ENCODE results near the gene CHRNB1.

The CHRNB1 gene

DNA sequence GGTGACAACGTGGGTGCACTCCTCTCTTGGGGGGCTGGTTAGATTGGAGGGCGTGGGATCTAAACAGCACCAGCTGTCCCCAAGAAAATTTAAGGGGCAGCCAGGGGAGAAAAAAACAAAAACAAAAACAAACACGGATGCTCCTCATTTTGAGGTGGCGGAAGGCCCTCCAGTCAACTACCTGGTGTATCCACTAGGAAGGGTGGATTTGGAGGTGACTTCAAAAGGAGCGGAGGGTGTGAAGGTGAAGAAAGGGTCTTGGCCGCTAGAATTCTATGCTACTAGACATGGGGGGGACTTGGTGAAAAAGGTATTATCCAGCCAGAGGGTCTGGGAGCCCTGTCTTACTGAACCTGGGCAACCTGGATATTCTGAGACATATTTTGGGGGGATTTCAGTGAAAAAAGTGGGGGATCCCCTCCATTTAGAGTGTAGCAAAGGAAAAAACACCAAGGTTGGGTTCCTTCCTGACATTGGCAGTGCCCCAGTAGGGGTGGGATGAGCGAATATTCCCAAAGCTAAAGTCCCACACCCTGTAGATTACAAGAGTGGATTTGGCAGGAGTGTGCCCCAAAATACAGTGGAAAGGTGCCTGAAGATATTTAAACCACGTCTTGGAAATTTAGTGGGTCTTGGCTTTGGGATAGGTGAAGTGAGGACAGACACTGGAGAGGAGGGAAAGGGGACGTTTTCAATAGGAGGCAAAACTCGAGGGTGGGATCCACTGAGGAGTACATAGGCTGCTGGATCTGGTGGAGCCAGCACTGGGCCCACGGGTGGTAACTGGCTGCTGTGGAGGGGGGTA is 6.0 kb upstream of the CHRNB1 start:
- no peak overlapping the region; the same call in 1 of the 2 replicates for H3K4me3 ChIP-seq (ENCODE audit: low read length)
- TF ChIP-seq ZNF274 (IDR thresholded peaks at IDR 0.05; ENCODE audit: low read depth, low read length), result no peak

DNA sequence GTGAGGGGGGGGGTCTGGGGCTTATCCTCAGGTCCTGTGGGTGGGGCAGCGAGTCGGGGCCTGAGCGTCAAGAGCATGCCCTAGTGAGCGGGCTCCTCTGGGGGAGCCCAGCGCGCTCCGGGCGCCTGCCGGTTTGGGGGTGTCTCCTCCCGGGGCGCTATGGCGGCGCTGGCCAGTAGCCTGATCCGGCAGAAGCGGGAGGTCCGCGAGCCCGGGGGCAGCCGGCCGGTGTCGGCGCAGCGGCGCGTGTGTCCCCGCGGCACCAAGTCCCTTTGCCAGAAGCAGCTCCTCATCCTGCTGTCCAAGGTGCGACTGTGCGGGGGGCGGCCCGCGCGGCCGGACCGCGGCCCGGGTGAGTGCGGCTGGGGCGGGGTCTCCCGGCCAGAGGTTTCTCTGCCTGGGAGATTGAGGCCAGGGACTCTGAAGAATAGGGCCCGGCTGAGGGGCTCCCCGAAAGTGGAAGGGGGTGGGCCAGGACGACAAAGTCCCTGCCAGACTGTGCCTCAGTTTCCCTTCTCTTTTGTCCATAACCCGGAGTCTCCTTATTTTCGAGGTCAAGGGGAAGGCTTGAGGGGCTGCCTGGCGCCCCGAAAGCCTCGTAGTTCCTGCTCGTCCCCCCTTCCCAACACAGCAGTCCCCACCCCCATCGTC is 5.3 kb upstream of the CHRNB1 start, which contains the start of gene FGF11:
Gene FGF11 (plus strand): TSS at position 51 of the 651 bp plus-strand sequence. CDS start 109 bp downstream, at position 160.
- peak within 1 kb of the TSS; percentile 55; the same call in 1 of the 2 replicates for H3K4me3 ChIP-seq (ENCODE audit: low read length)
- no peak for TF ChIP-seq ZNF274 (IDR thresholded peaks at IDR 0.05; ENCODE audit: low read depth, low read length)

- peak overlapping the region; percentile 55; the same call in 1 of the 2 replicates for H3K4me3 ChIP-seq (ENCODE audit: low read length)
Measured at GRCh38 chr17:7440113-7440833, 4.6 kb upstream of the CHRNB1 start.

DNA sequence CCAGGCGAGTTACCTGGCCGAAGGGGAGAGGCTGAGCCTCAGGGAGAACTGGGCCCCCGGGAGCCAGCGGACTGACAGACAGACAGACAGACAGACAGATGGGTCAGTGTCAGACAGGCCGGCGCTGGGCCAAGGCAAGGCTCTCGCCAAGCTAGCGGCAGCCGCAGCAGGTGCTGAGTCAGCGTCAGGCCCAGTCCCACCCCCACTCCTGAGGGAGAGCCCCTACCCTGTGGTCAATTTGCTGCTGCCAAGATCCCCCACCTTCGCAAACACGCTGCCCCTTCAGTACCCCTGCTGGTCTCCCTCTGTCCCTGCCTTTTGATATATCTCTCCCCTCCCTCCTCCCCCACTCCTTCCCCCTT is 4.0 kb upstream of the CHRNB1 start:
- TF ChIP-seq ZNF274 (IDR thresholded peaks at IDR 0.05; ENCODE audit: low read depth, low read length), result no peak

More at GRCh38 chr17:7440113-7440833, 4.6 kb upstream of the CHRNB1 start:
- no peak for TF ChIP-seq ZNF274 (IDR thresholded peaks at IDR 0.05; ENCODE audit: low read depth, low read length)

GRCh38 chr17:7441266-7441665 is 3.6 kb upstream of the CHRNB1 start:
- TF ChIP-seq ZNF274 (IDR thresholded peaks at IDR 0.05; ENCODE audit: low read depth, low read length), result no peak
- no peak overlapping the region for H3K4me3 ChIP-seq (ENCODE audit: low read length)

More for the DNA sequence above, 4.0 kb upstream of the CHRNB1 start:
- H3K4me3 ChIP-seq (ENCODE audit: low read length), result no peak overlapping the region; the same call in 1 of the 2 replicates

DNA sequence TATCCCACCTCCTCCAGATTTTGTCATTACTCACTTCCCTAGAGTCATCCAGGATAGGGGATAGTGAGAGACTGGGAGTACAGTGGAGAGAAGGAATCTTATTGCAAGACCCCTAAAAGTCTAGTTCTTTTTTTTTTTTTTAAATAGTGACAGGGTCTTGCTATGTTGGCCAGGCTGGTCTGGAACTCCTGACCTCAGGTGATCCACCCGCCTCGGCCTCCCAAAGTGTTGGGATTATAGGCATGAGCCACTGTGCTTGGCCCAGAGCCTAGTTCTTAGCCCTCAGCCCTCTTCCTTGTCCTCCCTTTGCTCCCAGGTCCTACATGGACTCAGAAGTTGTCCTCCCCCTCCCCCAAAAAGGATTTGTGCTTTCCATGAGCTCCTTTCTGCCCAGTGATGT is 2.7 kb upstream of the CHRNB1 start:
- no peak for TF ChIP-seq ZNF274 (IDR thresholded peaks at IDR 0.05; ENCODE audit: low read depth, low read length)
- H3K4me3 ChIP-seq (ENCODE audit: low read length), result no peak overlapping the region

DNA sequence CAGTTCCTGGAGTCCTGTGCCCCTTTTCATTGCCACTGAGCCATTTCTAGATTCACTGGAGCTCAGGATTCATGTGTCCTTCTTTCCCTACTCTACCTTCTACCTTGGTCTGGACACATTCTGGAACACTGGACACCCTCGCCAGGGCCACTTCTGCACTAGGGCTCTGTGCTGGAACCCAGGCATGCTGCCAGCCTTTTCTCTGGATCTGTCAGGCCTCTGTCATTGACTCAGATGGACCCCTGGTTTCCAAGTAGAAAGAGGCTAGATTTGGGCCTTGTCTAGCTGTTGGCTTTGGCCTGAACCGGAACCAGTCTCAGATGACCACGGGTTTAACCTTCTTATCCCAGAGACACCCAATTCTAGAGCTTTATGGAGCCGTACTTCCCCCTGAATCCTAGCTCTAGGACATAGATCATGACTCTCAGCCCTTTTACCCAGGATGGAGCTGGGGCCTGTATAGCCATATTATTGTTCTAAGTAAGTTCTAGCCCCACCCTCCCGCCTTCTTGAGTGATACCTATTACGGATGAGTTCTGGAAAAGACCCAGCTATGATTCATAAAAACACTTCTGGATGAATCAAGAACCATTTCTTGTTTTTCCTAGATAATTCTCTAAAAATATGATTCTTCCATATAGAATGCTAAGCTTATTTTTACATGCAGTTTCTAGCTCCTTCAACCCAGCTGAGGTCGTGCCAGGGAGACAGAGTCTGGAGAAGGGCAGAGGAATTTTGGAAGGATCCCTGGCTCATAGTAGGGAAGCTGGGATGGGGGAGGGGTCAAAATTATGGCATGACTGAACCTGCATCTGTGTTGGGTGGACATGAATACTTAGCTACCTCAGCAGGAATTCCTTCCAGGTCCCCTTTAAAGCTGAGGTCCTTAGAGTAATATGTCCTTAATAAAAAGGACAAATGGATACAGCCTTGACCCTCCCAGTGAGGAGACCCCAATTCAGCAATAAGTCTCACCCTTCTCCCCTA is 1.1 kb upstream of the CHRNB1 start:
- no peak overlapping the region for H3K4me3 ChIP-seq (ENCODE audit: low read length)
- no peak for TF ChIP-seq ZNF274 (IDR thresholded peaks at IDR 0.05; ENCODE audit: low read depth, low read length)

- H3K4me3 ChIP-seq (ENCODE audit: low read length), result no peak overlapping the region; the same call in 1 of the 2 replicates
- no peak for TF ChIP-seq ZNF274 (IDR thresholded peaks at IDR 0.05; ENCODE audit: low read depth, low read length)
Measured at GRCh38 chr17:7445619-7445968, 733 bp downstream of the CHRNB1 start.

- no peak overlapping the region for H3K4me3 ChIP-seq (ENCODE audit: low read length)
- no peak for TF ChIP-seq ZNF274 (IDR thresholded peaks at IDR 0.05; ENCODE audit: low read depth, low read length)
Measured at GRCh38 chr17:7448461-7448860, 3.6 kb downstream of the CHRNB1 start.

- TF ChIP-seq ZNF274 (IDR thresholded peaks at IDR 0.05; ENCODE audit: low read depth, low read length), result no peak
- no peak overlapping the region for H3K4me3 ChIP-seq (ENCODE audit: low read length)
Measured at GRCh38 chr17:7459961-7460545, 15.2 kb downstream of the CHRNB1 start.

DNA sequence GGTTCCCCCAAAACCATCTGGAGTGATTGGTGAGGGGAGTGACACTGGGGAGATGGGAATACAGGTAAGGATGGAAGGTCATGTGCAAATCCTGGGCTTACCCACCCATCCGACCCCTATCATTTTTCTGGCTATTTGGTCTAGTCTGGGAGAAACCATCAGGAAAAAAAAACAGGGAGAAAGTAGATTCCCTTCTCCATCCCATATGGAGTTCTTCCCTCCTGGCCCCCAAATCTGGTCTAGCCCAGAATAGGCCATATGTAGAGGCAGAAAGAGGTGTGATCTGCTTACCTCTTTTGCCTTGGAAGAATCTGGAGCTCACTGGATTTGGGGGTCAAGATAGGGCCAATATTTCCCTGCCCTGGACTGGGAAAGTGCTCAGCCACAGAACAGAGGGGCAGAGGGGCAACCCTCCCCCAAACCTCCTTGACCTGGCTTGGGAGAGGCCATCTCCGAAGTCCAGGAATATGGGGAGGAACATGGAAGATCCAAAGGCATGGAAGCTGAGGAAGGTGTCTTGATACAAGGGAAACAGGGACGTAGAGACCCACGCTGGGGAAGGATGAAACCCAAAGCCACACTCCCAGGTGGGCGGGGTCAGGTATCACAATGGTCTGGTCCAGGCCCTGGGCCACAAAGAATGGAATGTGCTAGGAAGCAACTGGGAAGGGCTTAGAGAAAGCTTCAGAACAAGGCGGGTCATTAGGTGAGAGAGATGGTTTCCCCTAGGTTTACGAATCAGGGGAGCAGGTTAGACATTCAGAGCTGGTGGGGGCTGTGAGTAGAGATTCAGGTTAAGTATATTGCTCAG is 16.2 kb downstream of the CHRNB1 start:
- no peak for TF ChIP-seq ZNF274 (IDR thresholded peaks at IDR 0.05; ENCODE audit: low read depth, low read length)

More for the DNA sequence above, 16.2 kb downstream of the CHRNB1 start:
- H3K4me3 ChIP-seq (ENCODE audit: low read length), result no peak overlapping the region

Data from GM08714 (cell line).